Measurements from ENCODE around the gene TMX1.

The TMX1 gene

DNA sequence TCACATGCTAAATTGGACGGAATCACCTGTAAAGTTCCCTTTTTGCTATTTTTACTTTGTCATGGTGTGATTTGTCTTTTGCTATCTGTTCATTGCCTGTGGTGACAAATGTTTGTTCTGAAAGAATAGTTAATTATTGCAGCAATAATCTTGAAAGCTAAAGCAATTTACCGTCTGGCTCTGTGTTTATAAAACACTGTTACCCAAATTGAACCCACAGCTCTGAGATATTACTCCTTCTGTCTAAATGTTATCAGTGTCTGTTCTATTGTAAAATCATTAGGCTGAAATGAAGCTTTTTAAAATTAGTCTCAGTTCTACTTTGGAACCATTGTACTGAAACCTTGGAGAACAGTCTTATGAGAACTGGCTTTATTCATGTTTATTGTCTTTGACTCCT, 42.5 kb downstream of the TMX1 start:
- no peak for TF ChIP-seq Cebpa-rat (IDR thresholded peaks at IDR 0.05)
- no peak overlapping the region for H3K27ac ChIP-seq
- peaks cover 0 to under 1% (median 0%) of the 10 kb centered on the region in 11 experiments; a peak in 1 of 22 replicates for H3K36me3 ChIP-seq
- no peaks in the 10 kb centered on the region for H4K20me1 ChIP-seq
- peaks cover 0 to 13% (median 8%) of the 10 kb centered on the region in 10 experiments; a peak in 16 of 20 replicates for H3K4me1 ChIP-seq
- H3K9me3 ChIP-seq (replicated peaks in 1 of 11): no peaks in the 10 kb centered on the region
- H3K9ac ChIP-seq: no peak overlapping the region
- no peak overlapping the region for H3K4me3 ChIP-seq
- no peak overlapping the region for H3K4me2 ChIP-seq
- H3K27me3 ChIP-seq: no peaks in the 10 kb centered on the region

DNA sequence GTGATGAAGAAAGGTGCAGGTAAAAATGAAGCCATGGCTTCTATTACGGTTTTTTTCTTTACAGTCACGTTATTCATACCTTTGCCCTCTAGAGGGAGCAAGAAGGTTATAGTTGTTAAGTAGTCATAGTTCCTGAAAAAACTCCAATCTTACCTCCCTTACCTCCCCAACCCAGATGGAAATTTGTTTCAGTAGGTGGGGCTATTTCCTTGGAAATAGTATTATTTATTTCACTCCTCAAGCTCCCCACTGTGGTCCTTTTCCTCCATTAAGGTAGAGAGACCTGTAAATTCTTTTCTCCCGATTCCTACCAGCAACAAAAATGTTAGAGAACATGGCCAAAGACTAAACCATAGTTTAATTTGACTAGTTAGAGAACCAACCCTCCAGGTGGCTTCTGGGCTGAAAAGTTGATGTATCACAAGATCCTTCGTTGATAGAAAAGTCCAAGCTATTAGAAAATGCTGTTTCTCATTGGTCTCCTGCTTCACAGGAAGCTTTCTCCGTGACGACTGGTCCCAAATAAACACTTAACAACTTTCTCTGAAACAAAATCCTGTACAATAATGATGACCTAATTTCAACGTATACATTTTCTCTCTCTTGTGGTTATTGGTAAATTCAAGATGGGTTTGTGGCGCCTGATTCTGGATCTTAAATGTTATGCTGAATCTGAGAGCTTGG, 43.5 kb downstream of the TMX1 start:
- no peaks in the 10 kb centered on the region for H4K20me1 ChIP-seq
- 0 out of 20 replicates have a peak, but pooled peaks cover 0 to 4% (median 0%) of the 10 kb centered on the region in 10 experiments for H3K4me1 ChIP-seq
- H3K4me3 ChIP-seq: no peak overlapping the region
- H3K27ac ChIP-seq: no peak overlapping the region
- H3K27me3 ChIP-seq: no peaks in the 10 kb centered on the region
- no peak for TF ChIP-seq Cebpa-rat (IDR thresholded peaks at IDR 0.05)
- H3K9ac ChIP-seq: no peak overlapping the region
- H3K4me2 ChIP-seq: no peak overlapping the region
- H3K9me3 ChIP-seq (replicated peaks in 1 of 11): no peaks in the 10 kb centered on the region
- H3K36me3 ChIP-seq: peaks cover 0 to 8% (median 0%) of the 10 kb centered on the region in 11 experiments; a peak in 1 of 22 replicates

DNA sequence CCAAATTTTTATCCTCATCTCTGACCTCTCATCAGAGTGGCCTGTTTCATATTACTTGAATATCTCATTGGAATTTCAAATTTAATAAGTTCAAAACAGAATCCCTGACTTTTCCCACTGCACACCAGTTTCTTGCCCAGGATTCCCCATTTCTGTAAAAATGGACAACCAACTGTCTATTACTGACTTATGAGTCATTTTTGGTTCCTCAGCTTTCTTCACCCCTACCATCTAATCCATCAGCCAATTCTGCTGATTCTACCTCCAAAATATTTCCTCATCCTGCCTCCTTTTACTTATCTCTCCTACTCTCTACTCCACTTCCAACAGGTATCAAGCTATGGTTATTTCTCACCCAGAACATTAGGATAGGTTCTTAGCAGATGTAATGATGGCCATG, 44.2 kb downstream of the TMX1 start:
- no peak for TF ChIP-seq Cebpa-rat (IDR thresholded peaks at IDR 0.05)
- H3K36me3 ChIP-seq: peaks cover 0 to 8% (median 0%) of the 10 kb centered on the region in 11 experiments; a peak in 1 of 22 replicates
- H3K4me3 ChIP-seq: no peak overlapping the region
- H3K9ac ChIP-seq: no peak overlapping the region
- no peaks in the 10 kb centered on the region for H3K27me3 ChIP-seq
- H3K4me1 ChIP-seq: 0 out of 20 replicates have a peak, but pooled peaks cover 0 to 4% (median 0%) of the 10 kb centered on the region in 10 experiments
- no peaks in the 10 kb centered on the region for H4K20me1 ChIP-seq
- no peaks in the 10 kb centered on the region for H3K9me3 ChIP-seq (replicated peaks in 1 of 11)
- no peak overlapping the region for H3K4me2 ChIP-seq
- no peak overlapping the region for H3K27ac ChIP-seq

DNA sequence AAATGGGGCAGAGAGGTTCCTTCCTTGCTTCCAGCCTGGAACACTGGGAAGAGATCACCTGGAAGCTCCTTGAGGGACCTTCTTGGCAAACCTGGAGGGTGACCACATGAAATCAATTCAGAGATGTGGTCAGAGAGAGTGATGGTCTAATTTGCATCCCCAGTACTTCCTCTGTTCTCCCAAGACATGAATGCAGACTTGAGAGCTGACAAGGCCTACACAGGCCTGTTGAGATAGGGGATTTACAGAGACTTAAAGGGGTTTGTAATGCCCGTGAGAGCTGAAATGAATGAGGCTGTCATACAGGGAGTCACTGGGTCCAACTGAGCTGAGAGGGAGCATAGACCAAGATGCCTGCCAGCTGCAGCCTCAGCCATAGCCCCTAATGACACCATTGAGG, 45.1 kb downstream of the TMX1 start:
- no peaks in the 10 kb centered on the region for H3K9me3 ChIP-seq (replicated peaks in 1 of 11)
- H3K4me1 ChIP-seq: 0 out of 20 replicates have a peak, but pooled peaks cover 0 to 4% (median 0%) of the 10 kb centered on the region in 10 experiments
- TF ChIP-seq Cebpa-rat (IDR thresholded peaks at IDR 0.05): no peak
- H3K4me3 ChIP-seq: no peak overlapping the region
- no peaks in the 10 kb centered on the region for H4K20me1 ChIP-seq
- H3K9ac ChIP-seq: no peak overlapping the region
- H3K27ac ChIP-seq: no peak overlapping the region
- no peaks in the 10 kb centered on the region for H3K27me3 ChIP-seq
- no peak overlapping the region for H3K4me2 ChIP-seq
- H3K36me3 ChIP-seq: peaks cover 0 to 8% (median 0%) of the 10 kb centered on the region in 11 experiments; a peak in 1 of 22 replicates

DNA sequence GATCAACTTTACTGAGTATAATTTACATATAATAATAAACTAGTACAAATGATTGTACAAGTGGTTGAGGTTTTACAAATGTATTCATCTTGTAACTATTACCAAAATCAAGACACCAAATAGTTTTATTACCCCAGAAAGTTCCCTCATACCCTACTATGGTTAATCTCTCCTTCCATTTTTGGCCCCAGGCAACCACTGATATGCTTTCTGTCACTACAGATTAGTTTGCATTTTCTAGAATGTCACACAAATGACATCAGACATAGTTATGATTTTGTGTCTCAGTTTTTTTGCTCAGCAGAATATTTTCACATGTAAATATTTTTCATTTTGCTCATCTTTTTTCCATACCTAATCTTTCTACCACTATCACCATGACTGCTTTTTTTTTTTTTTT, 49.1 kb downstream of the TMX1 start:
- TF ChIP-seq Cebpa-rat (IDR thresholded peaks at IDR 0.05): no peak
- Histone ChIP-seq H3K27me3 (no peaks in the 10 kb centered on the region), H3K9ac (no peak overlapping the region), H3K36me3 (peaks cover 0 to 8% (median 0%) of the 10 kb centered on the region in 11 experiments; a peak in 2 of 22 replicates), H3K4me1 (0 out of 20 replicates have a peak, but pooled peaks cover 0 to 4% (median 0%) of the 10 kb centered on the region in 10 experiments), H3K9me3 (replicated peaks in 1 of 11) (no peaks in the 10 kb centered on the region), H3K4me3 (no peak overlapping the region), H3K4me2 (no peak overlapping the region), H3K27ac (no peak overlapping the region), H4K20me1 (no peaks in the 10 kb centered on the region)

DNA sequence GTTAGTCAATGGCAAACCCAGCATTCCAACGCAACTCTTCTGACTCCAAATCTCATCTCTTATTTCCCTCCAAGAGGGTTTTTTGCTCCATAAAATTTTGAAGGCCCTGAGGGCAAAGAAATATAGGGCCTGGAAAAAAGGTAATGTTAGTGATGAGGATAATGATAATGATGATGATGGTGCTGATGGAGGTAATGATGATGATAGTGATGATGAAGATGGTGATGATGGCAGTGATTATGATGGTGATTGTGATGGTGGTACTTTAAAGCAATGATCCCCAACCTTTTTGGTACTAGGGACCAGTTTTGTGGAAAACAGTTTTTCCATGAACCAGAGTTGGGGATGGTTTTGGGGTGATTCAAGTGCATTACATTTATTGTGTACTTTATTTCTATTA, 50.1 kb downstream of the TMX1 start:
- Histone ChIP-seq H3K9me3 (replicated peaks in 1 of 11) (no peaks in the 10 kb centered on the region), H3K4me3 (no peak overlapping the region), H3K27me3 (no peaks in the 10 kb centered on the region), H3K9ac (no peak overlapping the region), H3K4me2 (no peak overlapping the region), H3K36me3 (peaks cover 0 to 8% (median 0%) of the 10 kb centered on the region in 11 experiments; a peak in 2 of 22 replicates), H3K4me1 (0 out of 20 replicates have a peak, but pooled peaks cover 0 to 3% (median 0%) of the 10 kb centered on the region in 10 experiments), H4K20me1 (no peaks in the 10 kb centered on the region), H3K27ac (no peak overlapping the region)
- TF ChIP-seq Cebpa-rat (IDR thresholded peaks at IDR 0.05): no peak

DNA sequence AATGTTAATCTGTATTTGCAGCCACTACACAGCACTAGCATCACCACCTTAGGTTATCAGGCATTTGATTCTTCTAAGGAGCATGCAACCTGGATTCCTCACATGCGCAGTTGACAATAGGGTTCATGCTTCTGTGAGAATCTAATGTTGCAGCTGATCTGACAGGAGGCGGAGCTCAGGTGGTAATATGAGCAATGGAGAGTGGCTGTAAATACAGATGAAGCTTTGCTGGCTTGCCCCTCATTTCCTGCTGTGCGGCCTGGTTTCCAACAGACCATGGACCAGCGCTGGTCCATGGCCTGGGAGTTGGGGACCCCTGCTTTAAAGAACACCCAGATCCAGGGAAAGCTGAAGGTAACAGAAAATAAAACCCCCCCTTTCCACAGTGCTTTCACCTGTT, 51.0 kb downstream of the TMX1 start:
- no peak overlapping the region for H3K4me2 ChIP-seq
- H3K9me3 ChIP-seq (replicated peaks in 1 of 11): no peaks in the 10 kb centered on the region
- peaks cover 0 to 8% (median 0%) of the 10 kb centered on the region in 11 experiments; a peak in 2 of 22 replicates for H3K36me3 ChIP-seq
- H3K4me3 ChIP-seq: no peak overlapping the region
- no peaks in the 10 kb centered on the region for H3K27me3 ChIP-seq
- no peaks in the 10 kb centered on the region for H4K20me1 ChIP-seq
- no peak for TF ChIP-seq Cebpa-rat (IDR thresholded peaks at IDR 0.05)
- H3K27ac ChIP-seq: no peak overlapping the region
- H3K9ac ChIP-seq: no peak overlapping the region
- H3K4me1 ChIP-seq: no peaks in the 10 kb centered on the region

DNA sequence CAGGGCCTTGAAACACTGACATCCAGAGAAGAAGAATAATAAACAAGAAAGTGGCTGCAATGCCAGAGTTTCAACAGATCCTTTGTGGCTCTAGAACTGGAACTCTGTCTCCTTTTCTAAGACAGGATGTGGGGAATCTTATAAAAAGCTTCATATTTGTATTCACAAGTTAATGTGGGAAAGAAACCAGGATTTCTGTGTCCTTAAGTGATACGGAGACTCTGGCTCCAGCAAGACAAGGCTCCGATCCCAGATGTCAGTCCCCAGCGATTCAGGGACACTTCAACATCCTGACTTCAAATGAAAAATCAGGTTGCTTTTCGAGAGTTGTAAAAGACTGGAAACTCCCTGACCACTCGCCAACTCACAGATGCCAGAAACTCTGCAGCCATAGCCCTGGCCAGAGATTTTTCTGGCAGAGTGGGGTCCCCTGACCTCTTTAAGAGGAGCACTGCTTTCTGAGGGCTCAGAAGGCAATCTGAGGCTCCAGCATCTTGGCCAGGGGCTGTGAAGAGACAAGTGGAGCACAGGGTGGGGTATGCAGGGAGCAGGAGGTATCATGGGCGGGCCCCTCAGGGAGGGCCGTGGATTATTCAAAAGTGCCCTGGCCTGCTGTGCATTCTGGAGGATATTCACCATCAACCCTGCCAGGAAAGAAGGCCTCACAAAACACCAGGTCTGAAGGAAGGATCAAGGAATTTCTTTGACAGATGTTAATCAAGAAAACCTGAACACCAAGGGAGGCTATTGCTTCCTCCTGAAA, 53.3 kb downstream of the TMX1 start:
- no peak overlapping the region for H3K4me2 ChIP-seq
- no peaks in the 10 kb centered on the region for H4K20me1 ChIP-seq
- H3K27me3 ChIP-seq: no peaks in the 10 kb centered on the region
- TF ChIP-seq Cebpa-rat (IDR thresholded peaks at IDR 0.05): no peak
- H3K4me3 ChIP-seq: no peak overlapping the region
- H3K27ac ChIP-seq: no peak overlapping the region
- H3K9ac ChIP-seq: no peak overlapping the region
- no peaks in the 10 kb centered on the region for H3K9me3 ChIP-seq (replicated peaks in 1 of 11)
- H3K4me1 ChIP-seq: no peaks in the 10 kb centered on the region
- no peaks in the 10 kb centered on the region; a peak in 1 of 22 replicates for H3K36me3 ChIP-seq

DNA sequence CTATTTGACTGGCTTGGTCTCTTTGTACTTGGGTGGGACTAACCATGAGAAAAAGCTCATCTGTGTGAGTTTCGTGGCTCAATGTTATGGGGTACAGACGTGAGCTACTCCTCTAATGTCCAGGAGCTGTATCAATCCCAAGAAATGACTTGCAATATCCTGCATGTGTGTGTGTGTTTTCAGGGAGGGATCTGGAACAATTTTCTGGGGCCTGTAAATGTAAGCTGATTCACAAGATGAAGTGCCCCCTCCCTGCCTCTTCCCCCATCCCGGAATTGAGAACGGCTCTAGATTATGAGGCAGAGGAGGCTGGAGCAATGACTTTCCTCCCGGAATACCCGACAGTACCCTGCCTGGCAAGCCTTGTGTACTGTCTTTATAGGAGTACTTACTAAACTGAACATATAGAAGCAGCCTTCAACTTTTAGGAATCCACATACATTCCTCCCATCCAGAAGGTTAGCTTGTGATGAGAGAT, 53.9 kb downstream of the TMX1 start:
- Histone ChIP-seq H3K27me3 (no peaks in the 10 kb centered on the region), H3K9ac (no peak overlapping the region), H4K20me1 (no peaks in the 10 kb centered on the region), H3K36me3 (no peaks in the 10 kb centered on the region; a peak in 1 of 22 replicates), H3K9me3 (replicated peaks in 1 of 11) (no peaks in the 10 kb centered on the region), H3K4me3 (no peak overlapping the region), H3K4me2 (no peak overlapping the region), H3K4me1 (peaks cover 0 to 6% (median 0%) of the 10 kb centered on the region in 10 experiments; a peak in 7 of 20 replicates), H3K27ac (no peak overlapping the region)
- TF ChIP-seq Cebpa-rat (IDR thresholded peaks at IDR 0.05): no peak
